Peyer's patch (tissue), 4 donors: ENCODE measurements around the gene NFIX. TPM values are rescaled to one million over a fixed set of nuclear protein-coding genes. Genes with fewer than 3 reads are reported as not detected.

Experiments used
- DNase-seq, 3 donors: peaks; one replicate each; pipeline ENCODE4 v3.0.0-alpha.2; 2017 to 2019
- H3K27ac ChIP-seq, 4 donors: fragments of 200-600 bp; sonication (generic); one replicate each; pipeline ENCODE4 v1.5.1; 2016 to 2019
- H3K27me3 ChIP-seq, 2 donors: fragments of 200-600 bp; sonication (generic); one replicate each; pipeline ENCODE4 v1.5.1; 2019
- H3K36me3 ChIP-seq, 3 donors: fragments of 200-600 bp; sonication (generic); one replicate each; pipeline ENCODE4 v1.5.1; 2016 to 2019
- H3K4me1 ChIP-seq, 4 donors: fragments of 200-600 bp; sonication (generic); one replicate each; pipeline ENCODE4 v1.5.1; 2016 to 2019
- H3K4me3 ChIP-seq, 4 donors: fragments of 200-600 bp; sonication (generic); 1 replicate in 3 of 4; 2 replicates in 1 of 4; pipeline ENCODE4 v1.5.1; 2016 to 2019; ENCODE audit warnings: mild to moderate bottlenecking in 1 of 4
- H3K9me3 ChIP-seq, 4 donors: fragments of 200-600 bp; sonication (generic); one replicate each; pipeline ENCODE4 v1.5.1; 2016 to 2019; ENCODE audit warnings: mild to moderate bottlenecking in 1 of 4
- CTCF ChIP-seq, 6 experiments: fragments of 450-650 bp in 4 of 6; fragments of 200-600 bp in 2 of 6; sonication (generic) in 1 of 6; IDR thresholded peaks; one replicate each; pipeline ENCODE4 v1.5.1; 2017 to 2019; ENCODE audit warnings: antibody characterized with exemption in 6 of 6, mild to moderate bottlenecking in 3 of 6, moderate library complexity in 1 of 6
- POLR2A ChIP-seq, 2 donors: fragments of 450-650 bp; IDR thresholded peaks; one replicate each; pipeline ENCODE4 v1.5.1; 2017; ENCODE audit warnings: antibody characterized with exemption in 2 of 2, mild to moderate bottlenecking in 2 of 2, moderate library complexity in 2 of 2
- total RNA-seq, 4 donors: library from RNA; depleted of rRNA; stranded (reverse); fragments of >200 nt; gene quantifications; one replicate each; pipeline ENCODE4 v1.1.0, GENCODE V29; 2016

The NFIX gene
- total RNA-seq, 4 donors from 2014 or later, result 13.5 to 56.9 (median 40.0) TPM

GRCh38 chr19:13100841-13101589, 105.7 kb downstream of the NFIX start:
- peak overlapping the region; percentile 69 to 92 (median 90) for H3K27ac ChIP-seq
- H3K4me3 ChIP-seq, result peak overlapping the region in 3 of 4 donors; percentile 52 to 66 (median 57)
- H3K4me1 ChIP-seq, result peaks cover 3 to 58% (median 35%) of the 10 kb centered on the region in 4 donors
- H3K27me3 ChIP-seq, result no peaks in the 10 kb centered on the region
- no peaks in the 10 kb centered on the region for H3K36me3 ChIP-seq
- DNase-seq, result peak in 1 of 3 donors; percentile 47
- TF ChIP-seq CTCF (IDR thresholded peaks at IDR 0.05) (peak; percentile 8 to 29 (median 23)), POLR2A (IDR thresholded peaks at IDR 0.05) (no peak)
- H3K9me3 ChIP-seq, result no peaks in the 10 kb centered on the region

GRCh38 chr19:13101590-13102415, 106.5 kb downstream of the NFIX start:
- TF ChIP-seq POLR2A (IDR thresholded peaks at IDR 0.05), result no peak
- no peak for TF ChIP-seq CTCF (IDR thresholded peaks at IDR 0.05)
- Histone ChIP-seq H3K27ac (peak overlapping the region; percentile 65 to 92 (median 80)), H3K36me3 (no peaks in the 10 kb centered on the region), H3K27me3 (no peaks in the 10 kb centered on the region), H3K4me1 (peaks cover 3 to 58% (median 32%) of the 10 kb centered on the region in 4 donors), H3K4me3 (peak overlapping the region; percentile 47 to 66 (median 54)), H3K9me3 (no peaks in the 10 kb centered on the region)
- no peak for DNase-seq

- Histone ChIP-seq H3K9me3 (no peaks in the 10 kb centered on the region), H3K27me3 (no peaks in the 10 kb centered on the region), H3K27ac (peak overlapping the region; percentile 65 to 92 (median 73)), H3K4me1 (peaks cover 3 to 58% (median 31%) of the 10 kb centered on the region in 4 donors), H3K36me3 (no peaks in the 10 kb centered on the region), H3K4me3 (peak overlapping the region; percentile 47 to 66 (median 54))
- no peak for TF ChIP-seq POLR2A (IDR thresholded peaks at IDR 0.05)
- no peak for TF ChIP-seq CTCF (IDR thresholded peaks at IDR 0.05)
- DNase-seq, result no peak
These were observed 107.1 kb downstream of the NFIX start for GRCh38 chr19:13102416-13102665.

- Histone ChIP-seq H3K9me3 (no peaks in the 10 kb centered on the region), H3K4me1 (peaks cover 3 to 52% (median 28%) of the 10 kb centered on the region in 4 donors), H3K4me3 (peak within 1 kb of the TSS; percentile 47 to 66 (median 54)), H3K36me3 (no peaks in the 10 kb centered on the region), H3K27me3 (no peaks in the 10 kb centered on the region), H3K27ac (peak within 1 kb of the TSS; percentile 65 to 92 (median 80))
- TF ChIP-seq POLR2A (IDR thresholded peaks at IDR 0.05), result peak in 1 of 2 donors; percentile 12
- no peak for TF ChIP-seq CTCF (IDR thresholded peaks at IDR 0.05)
- DNase-seq, result peak; percentile 69 to 91 (median 84)
These were observed 107.6 kb downstream of the NFIX start, which contains the start of gene LYL1 for GRCh38 chr19:13102666-13103580. LYL1 (minus strand) TSS chr19:13102858; CDS start chr19:13101171, 1,687 bp downstream.
